ENCODE results near the gene PARP15.

DNA sequence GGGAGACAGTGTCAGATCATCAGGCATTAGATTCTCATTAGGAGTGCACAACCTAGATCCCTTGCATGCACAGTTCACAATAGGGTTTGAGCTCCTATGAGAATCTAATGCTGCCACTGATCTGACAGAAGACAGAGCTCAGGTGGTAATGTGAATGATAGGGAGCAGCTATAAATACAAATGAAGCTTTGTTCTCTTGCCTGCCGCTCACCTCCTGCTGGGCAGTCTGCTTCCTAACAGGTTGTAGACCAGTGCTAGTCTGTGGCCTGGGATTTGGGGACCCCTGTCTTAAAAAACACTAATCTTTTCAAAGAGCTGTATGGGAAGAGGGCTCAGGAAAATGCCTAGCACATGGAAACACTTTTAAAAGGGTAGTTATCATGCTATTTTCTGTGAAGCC, 52.3 kb downstream of the PARP15 start:
- TF ChIP-seq, protein P1, sequence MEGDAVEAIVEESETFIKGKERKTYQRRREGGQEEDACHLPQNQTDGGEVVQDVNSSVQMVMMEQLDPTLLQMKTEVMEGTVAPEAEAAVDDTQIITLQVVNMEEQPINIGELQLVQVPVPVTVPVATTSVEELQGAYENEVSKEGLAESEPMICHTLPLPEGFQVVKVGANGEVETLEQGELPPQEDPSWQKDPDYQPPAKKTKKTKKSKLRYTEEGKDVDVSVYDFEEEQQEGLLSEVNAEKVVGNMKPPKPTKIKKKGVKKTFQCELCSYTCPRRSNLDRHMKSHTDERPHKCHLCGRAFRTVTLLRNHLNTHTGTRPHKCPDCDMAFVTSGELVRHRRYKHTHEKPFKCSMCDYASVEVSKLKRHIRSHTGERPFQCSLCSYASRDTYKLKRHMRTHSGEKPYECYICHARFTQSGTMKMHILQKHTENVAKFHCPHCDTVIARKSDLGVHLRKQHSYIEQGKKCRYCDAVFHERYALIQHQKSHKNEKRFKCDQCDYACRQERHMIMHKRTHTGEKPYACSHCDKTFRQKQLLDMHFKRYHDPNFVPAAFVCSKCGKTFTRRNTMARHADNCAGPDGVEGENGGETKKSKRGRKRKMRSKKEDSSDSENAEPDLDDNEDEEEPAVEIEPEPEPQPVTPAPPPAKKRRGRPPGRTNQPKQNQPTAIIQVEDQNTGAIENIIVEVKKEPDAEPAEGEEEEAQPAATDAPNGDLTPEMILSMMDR (IDR thresholded peaks at IDR 0.05), result no peak
- TF ChIP-seq POLR2A (IDR thresholded peaks at IDR 0.05), result no peak
- no peak for TF ChIP-seq POLR2AphosphoS5 (IDR thresholded peaks at IDR 0.05)
